ENCODE data around the gene RPL23. TPM values are rescaled to one million over a fixed set of nuclear protein-coding genes. Genes with fewer than 3 reads are reported as not detected.

The RPL23 gene
- total RNA-seq, 1 donor from 2014 or later, result 1,659 TPM

DNA sequence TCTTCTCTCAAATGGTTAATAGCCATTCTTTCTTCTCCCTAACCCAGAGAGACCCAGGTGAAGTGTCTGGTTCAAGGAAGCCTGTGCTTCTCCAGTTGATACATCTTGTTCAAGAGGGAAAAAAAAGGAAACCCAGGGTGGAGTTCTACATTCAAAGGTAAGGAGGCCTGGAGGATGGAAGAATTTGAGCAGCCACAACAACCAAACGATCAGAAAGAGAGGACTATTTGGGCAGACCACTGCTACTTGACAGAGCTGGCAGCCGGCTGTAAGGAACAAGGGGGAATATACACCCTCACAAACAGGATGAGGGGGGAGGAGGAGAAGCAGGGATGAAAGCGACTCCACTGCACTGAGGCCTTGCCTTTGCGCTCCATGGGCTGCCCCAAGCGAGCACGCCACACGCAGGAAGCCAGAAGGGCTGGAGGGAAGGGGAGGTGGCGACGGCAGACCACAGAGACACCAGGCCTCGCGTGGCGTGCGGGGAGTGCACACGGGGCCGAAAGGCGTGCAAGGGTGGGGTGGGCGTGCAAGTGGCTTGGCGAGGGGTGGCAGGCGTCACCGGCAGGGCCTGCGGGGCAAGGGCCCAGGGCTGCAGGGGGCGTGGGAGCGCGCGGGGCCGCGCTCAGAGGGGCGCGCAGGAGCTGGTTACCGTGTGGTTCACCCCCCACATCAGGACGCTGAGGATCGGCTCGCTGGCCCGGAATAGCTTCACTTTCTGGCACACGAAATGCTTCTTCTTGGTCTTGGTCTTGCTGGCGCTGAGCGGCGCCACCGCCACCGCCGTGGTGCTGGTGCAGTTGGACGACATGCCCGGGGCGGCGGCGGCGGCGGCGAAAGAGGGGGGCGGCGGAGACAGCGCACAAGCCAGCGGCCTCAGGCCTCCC lies 54.7 kb downstream of the RPL23 start:
- peak; percentile 61 for DNase-seq (ENCODE audit: low spot score)

Other genes starting within 250 kb of the RPL23 start
- gene SRCIN1, start 247.8 kb downstream of the RPL23 start, total RNA-seq, result 22.6 TPM
- gene EPOP, start 178.8 kb downstream of the RPL23 start, total RNA-seq, result 3.4 TPM
- 209 TPM for gene MLLT6, start 148.4 kb downstream of the RPL23 start, total RNA-seq
- gene CISD3, start 123.4 kb downstream of the RPL23 start, total RNA-seq, result 60.1 TPM
- 54.5 TPM for gene PCGF2, start 105.4 kb downstream of the RPL23 start, total RNA-seq
- gene PSMB3, start 101.0 kb downstream of the RPL23 start, total RNA-seq, result 156 TPM
- gene PIP4K2B, start 54.2 kb downstream of the RPL23 start, total RNA-seq, result 44.7 TPM
- gene CWC25, start 28.4 kb downstream of the RPL23 start, total RNA-seq, result 29.0 TPM
- 126 TPM for gene LASP1, start 16.3 kb upstream of the RPL23 start, total RNA-seq
- gene FBXO47, start 113.7 kb upstream of the RPL23 start, total RNA-seq, result not detected